ENCODE results near the gene PCDHGC3.

Gene PCDHGC3

DNA sequence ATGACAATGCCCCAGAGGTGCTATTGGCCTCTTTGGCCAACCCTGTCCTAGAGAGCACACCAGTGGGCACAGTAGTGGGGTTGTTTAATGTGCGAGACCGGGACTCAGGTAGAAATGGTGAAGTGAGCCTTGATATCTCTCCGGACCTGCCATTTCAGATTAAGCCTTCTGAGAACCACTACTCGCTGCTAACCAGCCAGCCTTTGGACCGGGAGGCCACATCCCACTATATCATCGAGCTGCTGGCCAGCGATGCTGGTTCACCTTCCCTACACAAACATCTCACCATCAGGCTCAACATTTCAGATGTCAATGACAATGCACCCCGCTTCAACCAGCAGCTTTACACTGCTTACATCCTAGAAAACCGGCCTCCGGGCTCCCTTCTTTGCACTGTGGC, 14.5 kb downstream of the PCDHGC3 start:
- DNase-seq (ENCODE audit: low read depth), result no peak
- H3K4me3 ChIP-seq (ENCODE audit: low read depth, low read length), result no peak overlapping the region
- TF ChIP-seq, protein P1, sequence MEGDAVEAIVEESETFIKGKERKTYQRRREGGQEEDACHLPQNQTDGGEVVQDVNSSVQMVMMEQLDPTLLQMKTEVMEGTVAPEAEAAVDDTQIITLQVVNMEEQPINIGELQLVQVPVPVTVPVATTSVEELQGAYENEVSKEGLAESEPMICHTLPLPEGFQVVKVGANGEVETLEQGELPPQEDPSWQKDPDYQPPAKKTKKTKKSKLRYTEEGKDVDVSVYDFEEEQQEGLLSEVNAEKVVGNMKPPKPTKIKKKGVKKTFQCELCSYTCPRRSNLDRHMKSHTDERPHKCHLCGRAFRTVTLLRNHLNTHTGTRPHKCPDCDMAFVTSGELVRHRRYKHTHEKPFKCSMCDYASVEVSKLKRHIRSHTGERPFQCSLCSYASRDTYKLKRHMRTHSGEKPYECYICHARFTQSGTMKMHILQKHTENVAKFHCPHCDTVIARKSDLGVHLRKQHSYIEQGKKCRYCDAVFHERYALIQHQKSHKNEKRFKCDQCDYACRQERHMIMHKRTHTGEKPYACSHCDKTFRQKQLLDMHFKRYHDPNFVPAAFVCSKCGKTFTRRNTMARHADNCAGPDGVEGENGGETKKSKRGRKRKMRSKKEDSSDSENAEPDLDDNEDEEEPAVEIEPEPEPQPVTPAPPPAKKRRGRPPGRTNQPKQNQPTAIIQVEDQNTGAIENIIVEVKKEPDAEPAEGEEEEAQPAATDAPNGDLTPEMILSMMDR (IDR thresholded peaks at IDR 0.05; ENCODE audit: low read depth, low read length, missing control alignments), result no peak

GRCh38 chr5:141490771-141491170, 15.0 kb downstream of the PCDHGC3 start:
- DNase-seq (ENCODE audit: low read depth), result no peak
- H3K4me3 ChIP-seq (ENCODE audit: low read depth, low read length), result no peak overlapping the region
- TF ChIP-seq, protein P1 (IDR thresholded peaks at IDR 0.05; ENCODE audit: low read depth, low read length, missing control alignments), result no peak

DNA sequence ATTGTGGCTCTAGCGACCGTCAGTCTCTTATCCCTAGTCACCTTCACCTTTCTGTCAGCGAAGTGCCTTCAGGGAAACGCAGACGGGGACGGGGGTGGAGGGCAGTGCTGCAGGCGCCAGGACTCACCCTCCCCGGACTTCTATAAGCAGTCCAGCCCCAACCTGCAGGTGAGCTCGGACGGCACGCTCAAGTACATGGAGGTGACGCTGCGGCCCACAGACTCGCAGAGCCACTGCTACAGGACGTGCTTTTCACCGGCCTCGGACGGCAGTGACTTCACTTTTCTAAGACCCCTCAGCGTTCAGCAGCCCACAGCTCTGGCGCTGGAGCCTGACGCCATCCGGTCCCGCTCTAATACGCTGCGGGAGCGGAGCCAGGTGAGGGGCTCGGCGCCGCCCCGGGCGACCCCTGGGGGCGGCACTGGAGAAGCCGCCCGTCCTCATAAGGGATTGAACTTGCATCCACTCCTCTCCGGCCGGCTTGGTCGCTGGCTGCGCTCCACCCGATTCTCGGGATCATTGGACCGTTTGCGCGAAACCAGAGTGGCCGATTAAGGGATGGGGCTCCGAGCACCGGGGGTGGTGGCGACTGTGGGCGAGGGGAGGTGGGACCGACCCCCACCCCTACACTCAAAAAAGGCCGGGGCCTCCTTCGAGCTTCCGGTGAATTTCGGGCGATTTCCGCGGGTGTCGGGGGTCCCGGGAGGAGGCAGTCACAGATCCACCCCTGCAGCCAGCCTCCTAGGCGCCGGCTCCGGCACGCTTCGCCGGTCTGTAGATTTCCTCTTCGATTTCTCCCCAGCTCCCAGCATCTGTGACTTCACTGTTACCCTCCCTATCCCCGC, 15.8 kb downstream of the PCDHGC3 start:
- no peak for DNase-seq (ENCODE audit: low read depth)
- TF ChIP-seq, protein P1 (IDR thresholded peaks at IDR 0.05; ENCODE audit: low read depth, low read length, missing control alignments), result no peak
- H3K4me3 ChIP-seq (ENCODE audit: low read depth, low read length), result peak overlapping the region; percentile 39

DNA sequence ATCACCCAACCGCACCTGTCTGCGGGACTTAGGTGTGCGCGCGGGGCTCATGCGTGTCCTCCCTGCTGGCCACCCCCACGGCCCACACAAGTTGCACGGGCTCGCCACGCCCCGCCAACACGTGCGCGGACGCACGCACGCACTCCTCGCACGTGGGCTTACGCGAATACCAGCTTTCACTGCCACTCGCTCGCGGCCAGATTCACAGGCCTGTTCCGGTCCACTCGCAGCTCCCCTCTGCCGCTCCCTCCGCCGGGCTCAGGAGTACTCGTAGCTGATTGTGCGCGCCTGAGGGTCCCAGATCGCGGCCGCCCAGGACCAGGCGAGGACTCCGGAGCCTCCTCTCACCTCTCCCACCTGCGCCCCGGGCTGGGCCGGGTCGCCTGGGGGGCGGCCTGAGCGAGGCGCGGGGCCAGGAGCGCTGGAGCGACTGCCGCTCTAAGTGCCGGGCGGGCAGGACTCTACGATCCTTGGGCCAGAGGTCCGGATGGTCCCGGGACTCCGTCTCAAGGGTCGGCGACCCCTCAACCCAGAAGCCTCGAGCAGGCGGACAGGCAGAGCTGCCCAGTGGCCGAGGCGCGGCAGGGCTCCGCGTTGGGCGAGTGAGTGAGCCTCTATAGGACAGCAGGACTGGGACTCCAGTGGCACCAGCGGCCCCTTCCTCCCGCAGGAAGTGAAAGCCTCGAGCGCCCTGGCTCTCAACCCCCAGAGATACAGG, 16.6 kb downstream of the PCDHGC3 start:
- no peak for DNase-seq (ENCODE audit: low read depth)
- TF ChIP-seq, protein P1 (IDR thresholded peaks at IDR 0.05; ENCODE audit: low read depth, low read length, missing control alignments), result no peak
- peak overlapping the region; percentile 39 for H3K4me3 ChIP-seq (ENCODE audit: low read depth, low read length)

- no peak for DNase-seq (ENCODE audit: low read depth)
- no peak overlapping the region for H3K4me3 ChIP-seq (ENCODE audit: low read depth, low read length)
- TF ChIP-seq, protein P1 (IDR thresholded peaks at IDR 0.05; ENCODE audit: low read depth, low read length, missing control alignments), result no peak
These were observed 18.0 kb downstream of the PCDHGC3 start for GRCh38 chr5:141493500-141494422.

- H3K4me3 ChIP-seq (ENCODE audit: low read depth, low read length), result no peak overlapping the region
- no peak for DNase-seq (ENCODE audit: low read depth)
These were observed 19.1 kb downstream of the PCDHGC3 start for GRCh38 chr5:141494761-141495452.

More at GRCh38 chr5:141494761-141495452, 19.1 kb downstream of the PCDHGC3 start:
- TF ChIP-seq, protein P1 (IDR thresholded peaks at IDR 0.05; ENCODE audit: low read depth, low read length, missing control alignments), result no peak
